Osteoblast (primary cell): Measurements from ENCODE around the gene HOXB6. TPM values are rescaled to one million over a fixed set of nuclear protein-coding genes. Genes with fewer than 3 reads are reported as not detected.

Experiments
- DNase-seq: peaks from one replicate; pipeline ENCODE4 v3.0.0; 2011; ENCODE audit warnings: low spot score, mixed read lengths; ENCODE audit not compliant: insufficient read length; ENCODE audit errors: missing footprints
- H2AFZ ChIP-seq: 2 replicates; pipeline ENCODE4 v1.6.0; 2011; ENCODE audit warnings: mild to moderate bottlenecking, low read length
- H3K27ac ChIP-seq: 2 replicates; pipeline ENCODE4 v1.5.1; 2011; ENCODE audit warnings: mild to moderate bottlenecking, low read depth, low read length, moderate library complexity
- H3K27me3 ChIP-seq: 2 replicates; pipeline ENCODE4 v1.6.0; 2012; ENCODE audit warnings: mild to moderate bottlenecking, control low read depth, inconsistent platforms, low read length, moderate library complexity; ENCODE audit not compliant: insufficient read depth
- H3K36me3 ChIP-seq: 2 replicates; pipeline ENCODE4 v1.5.1; 2011; ENCODE audit warnings: mild to moderate bottlenecking, low read length, control low read depth, moderate library complexity; ENCODE audit not compliant: insufficient read depth
- H3K4me1 ChIP-seq: 2 replicates; pipeline ENCODE4 v1.5.1; 2011; ENCODE audit warnings: mild to moderate bottlenecking, low read length, control low read depth, moderate library complexity; ENCODE audit not compliant: insufficient read depth
- H3K4me2 ChIP-seq: 2 replicates; pipeline ENCODE4 v1.6.0; 2011; ENCODE audit warnings: mild to moderate bottlenecking, low read length; ENCODE audit not compliant: insufficient read depth
- H3K4me3 ChIP-seq: fragments of 200-600 bp; sonication (generic); 3 replicates; pipeline ENCODE4 v1.5.1; 2012; ENCODE audit warnings: mild to moderate bottlenecking, low read length, inconsistent platforms; ENCODE audit not compliant: insufficient read depth
- H3K79me2 ChIP-seq: 2 replicates; pipeline ENCODE4 v1.6.0; 2012; ENCODE audit warnings: mild to moderate bottlenecking, low read length, control low read depth, inconsistent platforms; ENCODE audit not compliant: insufficient read depth
- H3K9me3 ChIP-seq: 2 replicates; pipeline ENCODE4 v1.5.1; 2011; ENCODE audit warnings: low read depth, low read length, control low read depth
- H4K20me1 ChIP-seq: 2 replicates; pipeline ENCODE4 v1.6.0; 2012; ENCODE audit warnings: mild to moderate bottlenecking, low read length, control low read depth; ENCODE audit not compliant: insufficient read depth
- total RNA-seq: library from RNA; depleted of rRNA; stranded (reverse); fragments of >200 nt; gene quantifications from 2 replicates; pipeline ENCODE4 v1.2.3, GENCODE V29; 2012
- TF ChIP-seq, protein P1 (sequence below): IDR thresholded peaks from 2 replicates; pipeline ENCODE4 v1.5.1; 2011; ENCODE audit warnings: mild to moderate bottlenecking, low read depth, low read length, moderate library complexity; ENCODE audit errors: extremely low read depth

Gene HOXB6
- total RNA-seq, 1 donor: 0.72 TPM

DNA sequence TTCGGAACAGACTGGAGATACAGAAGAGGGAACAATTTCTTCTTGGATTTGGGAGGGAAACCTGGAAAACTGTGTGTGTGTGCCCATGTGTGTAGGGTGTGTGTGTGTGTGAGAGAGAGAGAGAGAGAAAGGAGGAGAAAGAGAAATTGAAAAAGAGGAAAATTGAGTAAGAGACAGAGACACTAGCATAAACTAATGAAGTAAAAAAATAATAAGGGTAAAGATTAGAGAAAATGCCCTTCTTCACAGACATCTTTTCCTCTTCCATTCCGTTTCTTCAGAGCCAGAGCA, 46.0 kb downstream of the HOXB6 start:
- Histone ChIP-seq H4K20me1 (no peaks in the 10 kb centered on the region), H3K27me3 (peaks cover 85% of the 10 kb centered on the region), H2AFZ (no peak overlapping the region), H3K4me1 (no peaks in the 10 kb centered on the region), H3K79me2 (no peaks in the 10 kb centered on the region), H3K9me3 (no peaks in the 10 kb centered on the region), H3K36me3 (no peaks in the 10 kb centered on the region), H3K4me3 (no peak overlapping the region), H3K4me2 (no peak overlapping the region), H3K27ac (no peak overlapping the region)
- TF ChIP-seq, protein P1, sequence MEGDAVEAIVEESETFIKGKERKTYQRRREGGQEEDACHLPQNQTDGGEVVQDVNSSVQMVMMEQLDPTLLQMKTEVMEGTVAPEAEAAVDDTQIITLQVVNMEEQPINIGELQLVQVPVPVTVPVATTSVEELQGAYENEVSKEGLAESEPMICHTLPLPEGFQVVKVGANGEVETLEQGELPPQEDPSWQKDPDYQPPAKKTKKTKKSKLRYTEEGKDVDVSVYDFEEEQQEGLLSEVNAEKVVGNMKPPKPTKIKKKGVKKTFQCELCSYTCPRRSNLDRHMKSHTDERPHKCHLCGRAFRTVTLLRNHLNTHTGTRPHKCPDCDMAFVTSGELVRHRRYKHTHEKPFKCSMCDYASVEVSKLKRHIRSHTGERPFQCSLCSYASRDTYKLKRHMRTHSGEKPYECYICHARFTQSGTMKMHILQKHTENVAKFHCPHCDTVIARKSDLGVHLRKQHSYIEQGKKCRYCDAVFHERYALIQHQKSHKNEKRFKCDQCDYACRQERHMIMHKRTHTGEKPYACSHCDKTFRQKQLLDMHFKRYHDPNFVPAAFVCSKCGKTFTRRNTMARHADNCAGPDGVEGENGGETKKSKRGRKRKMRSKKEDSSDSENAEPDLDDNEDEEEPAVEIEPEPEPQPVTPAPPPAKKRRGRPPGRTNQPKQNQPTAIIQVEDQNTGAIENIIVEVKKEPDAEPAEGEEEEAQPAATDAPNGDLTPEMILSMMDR: no peak
- no peak for DNase-seq

DNA sequence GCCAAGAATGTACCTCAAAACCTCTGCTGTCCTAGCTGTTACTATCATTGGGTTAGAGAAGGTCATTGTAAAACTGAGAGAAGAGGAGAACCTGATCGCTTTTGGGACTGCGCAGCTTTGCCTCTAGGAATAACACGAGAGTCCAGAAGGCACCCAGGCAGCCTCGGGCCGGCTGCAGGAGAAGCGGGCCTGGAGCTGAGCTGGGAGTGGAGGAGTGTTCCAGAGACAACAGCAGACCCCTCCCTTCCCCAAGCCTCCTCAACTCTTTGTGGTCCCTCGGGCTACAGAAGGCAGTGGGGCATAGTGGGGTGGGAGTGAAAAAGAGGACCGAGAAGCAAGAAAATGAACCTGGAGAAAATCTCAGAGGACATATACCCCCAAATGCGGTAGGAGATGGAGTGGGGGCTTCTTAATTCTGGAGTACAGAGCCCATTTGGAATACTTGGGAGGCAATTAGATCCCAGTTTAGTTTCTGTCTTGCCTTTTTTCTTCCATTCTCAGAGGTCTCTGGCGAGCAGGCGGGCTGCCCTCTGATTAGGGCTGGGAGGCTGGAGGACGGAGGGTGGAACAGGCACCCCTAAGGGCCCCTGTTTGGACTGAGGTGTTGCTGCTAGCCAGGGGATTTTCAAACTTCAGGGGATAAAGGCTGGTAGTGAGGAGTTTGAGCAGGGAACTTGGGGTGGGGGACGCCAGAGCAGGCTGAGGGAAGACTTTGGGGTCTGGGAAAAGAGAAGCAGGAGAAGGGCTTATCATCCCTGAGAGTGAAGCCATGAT, 46.5 kb downstream of the HOXB6 start:
- H3K9me3 ChIP-seq: no peaks in the 10 kb centered on the region
- no peak overlapping the region for H3K27ac ChIP-seq
- no peaks in the 10 kb centered on the region for H3K79me2 ChIP-seq
- no peak overlapping the region for H3K4me2 ChIP-seq
- no peak overlapping the region for H3K4me3 ChIP-seq
- H2AFZ ChIP-seq: no peak overlapping the region
- TF ChIP-seq, protein P1: no peak
- no peaks in the 10 kb centered on the region for H4K20me1 ChIP-seq
- peaks cover 85% of the 10 kb centered on the region for H3K27me3 ChIP-seq
- DNase-seq: no peak
- no peaks in the 10 kb centered on the region for H3K4me1 ChIP-seq
- no peaks in the 10 kb centered on the region for H3K36me3 ChIP-seq

DNA sequence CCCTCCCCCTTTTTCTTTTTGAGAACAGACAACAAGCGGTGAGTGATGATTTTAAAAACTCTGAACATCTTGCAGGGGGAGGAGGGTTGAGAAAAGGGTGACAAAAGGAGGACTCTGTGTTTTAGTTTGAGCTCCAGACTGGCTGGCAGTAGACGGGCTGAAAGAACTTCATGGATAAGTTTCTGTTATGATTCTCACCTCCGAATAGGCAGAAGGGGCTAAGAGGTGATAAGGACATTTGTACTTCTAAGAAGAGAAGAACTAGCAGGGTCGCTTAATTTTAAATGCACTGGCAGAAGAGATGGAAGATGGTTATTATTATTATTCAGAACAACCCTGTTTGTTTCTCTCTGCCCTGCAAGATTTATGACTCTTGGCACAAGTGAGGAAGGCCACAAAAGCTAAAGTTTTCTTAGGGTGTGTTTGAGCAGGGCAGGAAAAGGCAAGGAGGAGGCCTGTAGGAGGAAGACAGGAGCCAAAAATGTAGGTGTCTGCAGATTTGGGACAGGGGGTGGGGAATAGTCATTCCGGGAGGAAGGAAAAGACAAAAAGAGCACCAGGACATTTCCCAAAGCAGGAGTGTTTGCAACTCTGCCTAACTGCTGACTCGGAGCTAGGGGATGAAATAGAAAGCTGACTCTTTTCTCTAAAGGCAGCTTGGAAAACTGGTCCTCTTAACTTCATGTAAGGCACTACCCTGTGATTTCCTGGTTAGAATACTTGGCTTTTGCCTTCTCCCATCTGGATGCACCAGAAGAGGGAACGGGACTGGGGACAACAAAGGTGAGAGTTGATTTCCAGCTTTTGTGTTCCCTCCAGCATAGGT, 48.0 kb downstream of the HOXB6 start:
- H3K79me2 ChIP-seq: no peaks in the 10 kb centered on the region
- H3K9me3 ChIP-seq: no peaks in the 10 kb centered on the region
- H3K27ac ChIP-seq: no peak overlapping the region
- H4K20me1 ChIP-seq: no peaks in the 10 kb centered on the region
- H2AFZ ChIP-seq: no peak overlapping the region
- H3K27me3 ChIP-seq: peaks cover 84% of the 10 kb centered on the region
- DNase-seq: no peak
- no peak overlapping the region for H3K4me3 ChIP-seq
- H3K36me3 ChIP-seq: no peaks in the 10 kb centered on the region
- TF ChIP-seq, protein P1: no peak
- H3K4me1 ChIP-seq: no peaks in the 10 kb centered on the region
- H3K4me2 ChIP-seq: no peak overlapping the region

DNA sequence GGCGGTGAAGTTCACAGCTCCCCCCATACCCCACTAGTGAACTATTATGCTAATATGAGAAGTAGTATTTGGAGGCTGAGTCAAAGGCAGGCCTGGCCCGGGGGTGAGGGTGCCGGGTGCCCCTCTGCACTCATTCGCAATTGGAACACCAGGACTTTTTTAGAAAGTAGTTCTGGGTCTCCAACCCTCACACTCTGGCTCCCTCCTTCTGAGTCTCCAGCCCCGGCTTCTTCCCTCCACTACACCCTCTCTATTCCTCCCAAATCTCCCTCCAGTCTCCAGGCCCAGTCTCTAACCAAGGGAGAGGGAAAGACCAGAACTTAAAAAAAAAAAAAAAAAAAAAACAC, 48.6 kb downstream of the HOXB6 start:
- Histone ChIP-seq H3K4me3 (no peak overlapping the region), H3K9me3 (no peaks in the 10 kb centered on the region), H3K79me2 (no peaks in the 10 kb centered on the region), H3K27ac (no peak overlapping the region), H4K20me1 (no peaks in the 10 kb centered on the region), H3K27me3 (peaks cover 85% of the 10 kb centered on the region), H3K4me2 (no peak overlapping the region), H2AFZ (no peak overlapping the region), H3K36me3 (no peaks in the 10 kb centered on the region), H3K4me1 (no peaks in the 10 kb centered on the region)
- TF ChIP-seq, protein P1: no peak
- no peak for DNase-seq
